Measurements from ENCODE around the gene TRIP6.
"Not testable (repeated sequence)": the region's sequence is repeated elsewhere in the genome, so short reads cannot be mapped to it uniquely, and the experiment has no call there.

The TRIP6 gene

DNA sequence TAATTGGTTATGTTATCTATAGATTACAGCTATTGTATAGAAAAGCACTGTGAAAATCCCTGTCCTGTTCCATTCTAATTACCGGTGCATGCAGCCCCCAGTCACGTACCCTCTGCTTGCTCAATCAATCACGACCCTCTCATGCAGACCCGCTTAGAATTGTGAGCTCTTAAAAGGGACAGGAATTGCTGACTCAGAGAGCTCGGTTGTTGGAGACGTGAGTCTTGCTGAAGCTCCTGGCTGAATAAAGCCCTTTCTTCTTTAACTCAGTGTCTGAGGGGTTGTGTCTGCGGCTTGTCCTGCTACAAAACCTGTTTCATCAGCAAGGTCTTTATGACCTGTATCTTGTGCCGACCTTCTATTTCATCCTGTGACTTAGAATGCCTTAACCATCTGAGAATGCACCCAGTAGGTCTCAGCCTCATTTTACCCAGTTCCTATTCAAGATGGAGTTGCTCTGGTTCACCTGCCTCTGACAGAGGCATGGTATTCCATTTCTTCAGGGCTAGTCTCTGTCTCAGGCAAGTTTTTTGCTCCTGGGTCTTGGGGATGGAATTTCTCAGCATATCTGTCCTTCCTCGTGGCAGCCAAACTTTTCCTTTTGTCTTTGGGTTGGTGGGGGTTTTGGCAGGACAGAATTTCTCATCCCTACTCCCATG lies 52.7 kb downstream of the TRIP6 start:
- not testable (repeated sequence) for DNase-seq

DNA sequence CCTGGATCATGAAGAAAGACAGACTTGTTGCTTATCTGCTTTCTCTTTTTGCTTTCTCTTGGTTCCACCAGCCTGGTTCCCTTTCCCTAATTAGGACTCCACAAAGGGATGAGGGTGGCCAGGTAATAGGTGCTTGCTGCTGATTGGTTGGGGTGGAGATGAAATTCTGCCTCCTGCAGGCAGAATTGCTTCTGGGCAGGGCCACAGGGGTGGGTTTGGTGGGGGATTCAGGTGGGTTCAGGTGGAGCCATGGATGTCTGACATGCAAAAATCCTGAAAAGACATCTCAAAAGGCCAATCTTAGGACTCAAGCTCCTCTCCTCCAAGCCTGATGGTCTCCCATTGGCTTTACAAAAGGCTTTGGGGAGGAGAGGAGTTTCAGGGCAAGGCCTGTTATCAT lies 53.9 kb downstream of the TRIP6 start:
- no peak for DNase-seq
